Lower leg skin (tissue), 3 donors: ENCODE results near the gene FCN3.

Experiments used
- CTCF ChIP-seq, 3 donors: fragments of 450-650 bp; IDR thresholded peaks; one replicate each; pipeline ENCODE4 v1.5.1; 2016; ENCODE audit warnings: antibody characterized with exemption in 3 of 3, mild to moderate bottlenecking in 3 of 3, moderate library complexity in 2 of 3
- POLR2A ChIP-seq, 2 donors: fragments of 450-650 bp; IDR thresholded peaks; one replicate each; pipeline ENCODE4 v1.6.1; 2016 to 2017; ENCODE audit warnings: antibody characterized with exemption in 2 of 2, mild to moderate bottlenecking in 1 of 2, moderate library complexity in 1 of 2

GRCh38 chr1:27380766-27381733, 6.4 kb upstream of the FCN3 start:
- TF ChIP-seq CTCF (IDR thresholded peaks at IDR 0.05) (no peak), POLR2A (IDR thresholded peaks at IDR 0.05) (no peak)
